ENCODE data around the gene CCT8.
"Not testable (repeated sequence)": the region's sequence is repeated elsewhere in the genome, so short reads cannot be mapped to it uniquely, and the experiment has no call there.

The CCT8 gene

DNA sequence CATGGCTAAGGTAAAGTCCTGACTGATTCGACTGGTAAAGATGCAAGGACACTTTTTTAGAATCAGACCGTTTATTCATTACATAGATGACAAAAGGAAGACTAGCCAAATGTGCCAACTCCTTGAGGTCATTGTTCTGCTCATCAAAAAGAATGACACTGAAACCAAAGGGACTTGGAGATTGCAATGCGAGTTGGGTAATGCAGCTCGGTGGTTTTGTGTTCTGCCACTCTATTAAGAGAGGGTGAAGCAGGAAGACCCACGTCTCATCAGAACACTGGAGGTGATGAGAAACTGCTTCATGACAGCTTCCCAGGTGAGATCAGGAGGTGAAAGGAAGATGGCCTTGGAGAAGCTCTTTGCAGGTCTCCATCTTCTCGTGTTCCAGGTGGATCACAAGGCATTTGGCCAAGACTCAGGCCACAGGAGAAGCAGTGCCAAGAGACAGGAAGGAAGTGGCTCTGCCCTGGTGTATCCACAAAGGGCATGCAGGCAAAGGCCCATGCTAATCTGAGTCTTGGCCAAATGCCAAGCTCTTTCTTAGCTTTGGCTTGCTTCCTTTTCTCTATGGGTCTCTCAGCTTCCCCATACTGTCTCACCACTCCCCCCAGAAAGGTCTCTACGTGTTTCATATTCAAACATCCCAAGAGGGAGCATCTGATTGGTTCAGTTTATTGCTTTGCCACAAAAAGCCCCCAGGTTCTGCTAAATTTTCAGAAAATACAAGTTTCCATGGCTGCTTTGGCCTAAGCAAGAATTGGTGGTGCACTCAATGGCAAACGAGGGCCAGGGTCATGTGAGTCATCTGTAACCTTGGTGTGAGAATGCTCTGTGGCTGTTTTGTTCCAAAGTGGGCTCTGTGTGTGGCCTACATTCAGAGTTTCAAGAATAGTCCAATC is 5.7 kb upstream of the CCT8 start:
- no peak for DNase-seq (ENCODE audit: low spot score)

DNA sequence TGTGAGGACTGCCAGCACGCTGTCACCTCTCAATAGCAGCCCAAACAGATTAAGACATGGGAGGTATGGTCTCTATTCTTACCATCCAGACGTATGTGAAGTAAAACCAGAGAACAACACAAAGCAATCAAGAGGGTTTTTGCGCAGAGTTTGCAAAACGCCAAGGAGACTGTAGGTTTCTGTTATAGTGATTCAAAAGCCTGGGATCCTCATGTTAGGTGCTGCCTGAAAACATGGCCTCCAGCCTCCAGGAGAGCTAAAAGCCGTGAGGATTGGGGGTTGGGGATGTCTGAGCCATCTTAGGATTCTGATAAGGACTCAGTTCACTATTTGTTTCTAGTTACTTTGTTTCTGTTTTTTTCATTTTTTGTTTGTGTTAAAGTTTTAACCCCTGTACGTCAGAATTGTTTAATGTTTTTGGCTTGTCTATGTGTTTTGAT is 4.2 kb upstream of the CCT8 start:
- DNase-seq (ENCODE audit: low spot score), result no peak

DNA sequence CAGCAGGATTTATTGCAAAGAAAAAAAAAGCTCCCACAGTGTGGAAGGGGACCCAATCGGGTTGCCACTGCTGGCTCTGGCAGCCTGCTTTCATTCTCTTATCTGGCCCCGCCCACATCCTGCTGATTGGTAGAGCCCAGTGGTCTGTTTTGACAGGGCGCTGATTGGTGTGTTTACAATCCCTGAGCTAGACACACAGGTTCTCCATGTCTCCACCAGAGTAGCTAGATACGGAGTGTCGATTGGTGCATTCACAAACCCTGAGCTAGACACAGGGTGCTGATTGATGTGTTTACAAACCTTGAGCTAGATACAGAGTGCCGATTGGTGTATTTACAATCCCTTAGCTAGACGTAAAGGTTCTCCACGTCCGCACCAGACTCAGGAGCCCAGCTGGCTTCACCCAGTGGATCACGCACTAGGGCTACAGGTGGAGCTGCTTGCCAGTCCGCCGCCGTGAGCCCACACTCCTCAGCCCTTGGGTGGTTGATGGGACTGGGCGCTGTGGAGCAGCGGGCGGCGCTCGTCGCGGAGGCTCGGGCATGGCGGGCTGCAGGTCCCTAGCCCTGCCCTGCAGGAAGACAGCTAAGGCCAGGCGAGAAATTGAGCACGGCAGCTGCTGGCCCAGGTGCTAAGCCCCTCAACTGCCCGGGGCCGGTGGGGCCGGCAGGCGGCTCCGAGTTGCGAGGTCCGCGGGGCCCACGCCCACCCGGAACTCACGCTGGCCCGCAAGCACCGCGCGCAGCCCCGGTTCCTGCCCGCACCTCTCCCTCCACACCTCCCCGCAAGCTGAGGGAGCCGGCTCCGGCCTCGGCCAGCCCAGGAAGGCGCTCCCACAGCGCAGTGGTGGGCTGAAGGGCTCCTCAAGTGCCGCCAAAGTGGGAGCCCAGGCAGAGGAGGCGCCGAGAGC is 3.5 kb upstream of the CCT8 start:
- DNase-seq (ENCODE audit: low spot score), result not testable (repeated sequence)

DNA sequence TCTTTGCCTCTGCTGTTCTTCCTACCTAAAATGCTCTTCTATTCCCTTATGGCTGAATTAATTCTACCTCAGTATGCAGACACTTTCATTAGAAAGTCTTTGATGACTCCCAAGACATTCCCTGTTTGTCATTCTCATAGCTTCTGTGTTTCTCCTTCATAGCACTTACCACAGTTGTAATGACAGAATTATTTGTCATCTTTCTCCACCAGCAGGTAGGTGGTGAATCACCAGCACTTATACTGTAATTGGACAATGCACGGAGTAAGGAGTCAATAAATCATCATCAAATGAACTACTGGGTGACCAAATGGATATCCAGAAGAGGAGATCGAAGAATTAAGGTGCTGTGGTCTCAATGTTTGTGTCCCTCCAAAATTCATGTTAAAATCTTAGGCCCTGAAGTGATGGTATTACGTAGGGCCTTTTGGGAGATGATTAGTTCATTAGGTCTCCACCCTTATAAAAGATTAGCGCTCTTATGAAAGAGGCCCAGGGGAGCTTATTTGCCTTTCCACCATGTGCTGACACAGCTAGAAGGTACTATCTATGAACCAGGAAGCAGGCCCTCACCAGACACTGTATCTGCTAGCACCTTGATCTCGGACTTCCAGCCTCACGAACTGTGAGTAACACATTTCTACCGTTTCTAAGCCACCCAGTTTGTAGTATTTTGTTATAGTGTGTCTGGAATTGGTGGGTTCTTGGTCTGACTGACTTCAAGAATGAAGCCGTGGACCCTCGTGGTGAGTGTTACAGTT is 2.4 kb upstream of the CCT8 start:
- DNase-seq (ENCODE audit: low spot score), result no peak

DNA sequence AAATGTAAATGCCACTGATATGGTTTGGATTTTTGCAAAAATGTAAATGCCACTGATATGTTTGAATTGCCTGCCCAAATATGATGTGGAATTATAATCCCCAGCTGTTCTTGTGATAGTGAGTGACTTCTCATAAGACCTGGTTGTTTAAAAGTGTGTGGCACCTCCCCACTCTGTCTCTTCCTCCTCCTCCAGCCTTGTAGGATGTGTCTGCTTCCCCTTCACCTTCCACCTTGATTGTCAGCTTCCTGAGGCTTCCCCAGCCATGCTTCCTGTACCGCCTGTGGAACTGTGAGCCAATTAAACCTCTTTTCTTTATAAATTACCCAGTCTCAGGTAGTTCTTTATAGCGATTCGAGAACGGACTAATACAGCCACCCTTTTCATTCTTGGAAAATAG is 1.3 kb upstream of the CCT8 start:
- DNase-seq (ENCODE audit: low spot score), result no peak

DNA sequence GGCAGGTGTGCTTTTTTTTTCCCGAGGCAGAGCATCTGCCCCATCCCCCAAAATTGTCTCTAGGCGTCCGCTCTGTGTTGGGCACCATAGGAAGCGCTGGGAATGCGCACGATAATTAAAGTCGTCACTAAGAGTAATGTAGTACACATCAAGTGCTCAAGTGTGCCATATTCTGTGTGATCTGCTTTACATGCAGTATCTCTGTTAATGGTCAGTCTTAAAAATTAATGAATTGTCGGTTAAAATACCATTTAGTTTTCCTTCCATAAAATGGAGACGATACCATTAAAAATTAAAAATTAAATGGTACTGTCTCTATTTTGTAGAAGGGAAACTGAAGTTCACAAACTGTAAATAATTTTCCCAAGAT is 544 bp upstream of the CCT8 start:
- DNase-seq (ENCODE audit: low spot score), result no peak

DNA sequence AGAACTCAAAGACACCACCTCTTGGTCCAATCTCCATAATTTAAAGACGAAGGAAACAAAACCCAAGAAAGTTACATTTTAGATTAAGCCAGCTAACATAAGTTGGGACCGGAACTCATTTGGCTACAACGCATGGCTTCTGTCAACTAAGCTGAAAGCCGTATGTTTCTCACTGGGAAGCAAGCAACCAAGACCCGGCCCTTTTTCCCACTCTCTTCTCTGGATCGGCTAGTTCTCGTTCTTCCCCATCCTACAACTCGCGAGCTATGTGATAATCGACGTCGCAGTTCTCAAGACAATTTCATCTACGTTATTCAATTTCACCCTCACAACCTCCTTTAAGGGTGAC is 601 bp downstream of the CCT8 start:
- no peak for DNase-seq (ENCODE audit: low spot score)

DNA sequence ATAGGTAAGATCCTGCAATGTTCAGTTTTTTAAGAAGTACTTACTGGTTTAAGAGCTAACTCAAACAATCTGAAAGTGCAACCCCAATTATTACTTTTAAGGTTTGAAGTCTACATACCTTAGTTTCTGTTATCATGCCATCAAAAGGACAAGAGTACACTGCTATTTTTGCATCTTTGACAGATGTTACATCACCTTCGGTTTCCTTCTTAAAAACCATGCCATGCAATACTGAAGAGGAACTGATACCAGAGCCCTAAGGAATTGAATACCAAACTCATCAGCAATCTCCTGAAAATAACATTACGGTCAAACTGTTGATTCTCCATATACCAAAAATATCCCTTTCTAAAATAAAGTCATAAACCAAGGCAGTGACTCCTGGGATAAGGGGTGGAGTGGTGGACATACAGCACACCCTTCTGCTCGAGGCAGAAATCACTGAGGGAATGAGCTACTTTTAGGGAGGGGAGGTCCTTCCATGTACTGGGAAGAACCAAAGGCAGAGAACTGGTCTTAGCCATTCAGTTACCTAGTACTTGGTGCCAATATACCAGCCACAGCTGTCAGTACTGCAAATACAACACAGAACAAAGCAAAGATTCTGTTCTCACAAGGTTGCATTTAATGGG is 8.5 kb downstream of the CCT8 start:
- DNase-seq (ENCODE audit: low spot score), result peak; percentile 27

DNA sequence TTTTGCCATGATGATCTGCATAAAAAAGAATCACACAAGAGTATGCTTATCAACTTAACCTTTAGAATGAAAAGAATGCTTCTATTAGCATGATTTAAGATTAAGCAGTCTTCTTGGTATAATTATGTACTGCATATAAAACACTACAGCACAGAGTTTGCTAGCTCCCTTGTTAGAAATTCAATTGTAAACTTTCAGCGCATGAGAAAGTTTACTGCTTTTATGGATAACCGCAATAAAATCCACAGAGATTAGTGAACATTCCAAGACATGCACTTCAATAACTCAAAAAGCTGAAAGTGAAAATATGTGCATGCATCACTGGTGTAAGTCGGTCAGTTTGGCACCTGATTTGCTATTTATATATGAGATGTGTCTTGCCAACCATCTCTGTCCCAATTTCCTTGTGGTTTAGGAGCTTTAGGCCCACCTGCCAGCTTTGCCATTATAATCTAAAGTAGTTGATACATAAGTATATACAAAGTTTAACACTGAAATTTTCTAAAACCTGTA is 16.9 kb downstream of the CCT8 start:
- DNase-seq (ENCODE audit: low spot score), result no peak

DNA sequence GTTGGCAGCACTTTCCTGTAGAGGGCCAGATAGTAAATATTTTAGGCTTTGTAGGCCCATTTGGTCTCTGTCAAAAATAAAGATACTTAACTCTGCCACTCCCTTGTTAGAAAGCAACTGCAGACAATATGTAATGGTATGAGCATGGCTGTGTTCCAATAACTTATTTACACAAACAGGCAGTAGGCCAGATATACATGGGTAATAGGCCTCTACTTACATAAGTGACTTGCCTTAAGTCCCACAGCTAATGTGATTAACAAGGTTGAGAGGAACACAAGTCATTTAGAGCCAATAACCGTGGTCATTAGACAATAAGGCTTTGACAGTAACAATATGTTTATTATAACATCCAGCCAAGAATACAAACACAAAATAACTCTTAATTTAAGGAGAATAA is 17.4 kb downstream of the CCT8 start:
- no peak for DNase-seq (ENCODE audit: low spot score)

DNA sequence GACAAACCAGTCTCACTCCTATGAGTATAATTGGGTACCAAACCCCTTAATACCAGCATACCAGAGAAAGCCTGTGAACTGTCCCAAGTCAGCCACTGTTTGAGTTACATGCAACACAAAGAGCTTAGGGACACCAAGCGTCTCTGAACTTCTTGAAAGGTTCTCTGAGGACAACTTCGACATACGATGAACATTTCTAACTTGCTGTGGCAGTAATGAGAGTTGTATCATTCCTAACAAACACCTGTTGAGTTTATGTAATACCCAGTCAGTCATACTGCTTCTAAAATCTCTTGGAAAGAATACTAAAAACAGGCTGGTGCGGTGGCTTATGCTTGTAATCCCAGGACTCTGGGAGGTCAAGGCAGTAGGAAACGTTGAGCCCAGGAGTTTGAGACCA is 18.4 kb downstream of the CCT8 start:
- no peak for DNase-seq (ENCODE audit: low spot score)

DNA sequence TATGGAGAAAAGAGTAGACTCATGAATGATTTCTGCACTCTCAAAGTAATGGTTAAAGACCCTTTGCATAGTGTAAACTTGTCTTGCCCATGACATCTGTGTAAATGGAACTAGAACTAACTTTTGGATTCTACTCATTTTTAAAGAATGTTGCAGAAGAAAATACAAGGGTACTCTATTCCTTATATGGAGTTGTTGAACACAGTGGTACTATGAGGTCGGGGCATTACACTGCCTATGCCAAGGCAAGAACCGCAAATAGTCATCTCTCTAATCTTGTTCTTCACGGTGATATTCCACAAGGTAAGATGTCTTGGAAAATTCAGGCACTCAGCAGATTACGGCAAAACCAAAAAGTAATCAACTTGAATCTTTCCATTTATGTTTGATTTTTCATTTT is 19.8 kb downstream of the CCT8 start:
- DNase-seq (ENCODE audit: low spot score), result no peak

DNA sequence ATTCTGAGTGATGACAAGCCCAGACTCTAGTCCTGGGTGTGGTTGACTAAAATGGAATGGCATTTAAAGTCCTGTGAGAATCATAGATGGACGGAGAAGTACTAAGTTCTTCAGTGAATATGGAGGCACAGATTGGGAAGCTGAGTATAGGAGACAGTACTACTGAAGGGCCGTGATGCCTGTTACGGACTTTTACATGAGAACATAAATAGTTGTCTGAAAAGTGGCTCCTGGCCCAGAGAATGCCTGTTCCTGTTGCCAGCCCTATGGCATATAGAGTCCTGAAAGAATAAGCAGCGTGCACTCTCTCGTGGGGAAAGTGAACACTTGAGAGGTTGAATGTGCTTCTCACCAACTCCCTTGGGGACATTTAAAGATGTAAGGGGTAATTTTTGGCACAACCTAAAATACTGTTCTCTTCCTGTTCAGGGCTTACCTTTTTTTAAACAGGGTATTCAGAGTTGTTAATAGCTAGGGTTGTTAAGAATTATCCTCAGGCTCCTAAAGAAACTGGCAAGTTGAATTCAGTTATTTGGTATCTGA is 20.4 kb downstream of the CCT8 start:
- DNase-seq (ENCODE audit: low spot score), result peak; percentile 14

DNA sequence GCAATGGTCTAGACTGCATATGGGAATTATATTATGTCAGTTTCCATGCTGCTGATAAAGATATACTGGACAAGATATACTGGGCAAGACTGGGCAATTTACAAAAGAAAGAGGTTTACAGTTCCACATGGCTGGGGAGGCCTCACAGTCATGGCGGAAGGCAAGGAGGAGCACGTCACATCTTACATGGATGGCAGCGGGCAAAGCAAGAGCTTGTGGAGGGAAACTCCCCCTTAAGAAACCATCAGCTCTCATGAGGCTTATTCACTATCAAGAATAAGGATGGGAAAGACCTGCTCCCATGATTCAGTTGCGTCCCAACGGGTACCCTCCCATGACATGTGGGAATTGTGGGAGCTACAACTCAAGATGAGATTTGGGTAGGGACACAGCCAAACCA is 21.2 kb downstream of the CCT8 start:
- no peak for DNase-seq (ENCODE audit: low spot score)

DNA sequence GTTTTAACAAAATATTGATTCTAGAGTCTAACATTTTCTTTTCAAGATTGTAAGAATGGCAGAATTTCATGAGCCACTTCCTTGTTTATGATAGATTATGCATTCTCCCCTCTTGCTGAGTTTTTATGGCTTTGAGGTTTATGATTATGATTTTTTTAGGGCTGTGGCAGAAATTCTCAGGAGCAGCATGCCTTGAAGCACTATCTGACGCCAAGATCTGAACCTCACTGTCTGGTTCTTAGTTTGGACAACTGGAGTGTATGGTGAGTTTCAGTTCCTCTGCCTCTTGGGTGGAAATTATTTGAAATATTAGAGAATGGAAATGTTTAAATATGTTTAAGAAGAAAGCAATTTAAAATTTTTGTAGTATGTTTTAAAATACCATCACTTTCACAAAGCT is 38.8 kb downstream of the CCT8 start:
- DNase-seq (ENCODE audit: low spot score), result no peak

DNA sequence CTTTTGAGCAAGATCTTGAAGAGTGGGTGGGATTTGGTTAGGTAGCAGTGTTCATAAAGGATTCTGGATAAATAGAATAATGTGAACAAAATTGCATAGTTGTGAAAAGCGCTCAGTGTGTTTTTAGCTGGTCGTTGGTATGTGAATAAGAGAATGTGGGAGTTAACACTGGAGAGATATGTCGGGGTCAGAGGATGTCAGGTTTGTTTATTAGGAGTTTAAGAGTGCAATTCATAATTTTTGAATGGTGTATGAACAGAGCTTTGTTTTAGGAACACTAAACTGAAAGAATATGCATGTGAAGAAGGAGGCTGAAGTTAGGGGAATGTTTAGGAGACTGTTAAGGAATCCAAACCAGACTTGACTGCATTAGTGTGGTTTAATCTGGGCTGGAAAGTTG is 39.6 kb downstream of the CCT8 start:
- DNase-seq (ENCODE audit: low spot score), result no peak

DNA sequence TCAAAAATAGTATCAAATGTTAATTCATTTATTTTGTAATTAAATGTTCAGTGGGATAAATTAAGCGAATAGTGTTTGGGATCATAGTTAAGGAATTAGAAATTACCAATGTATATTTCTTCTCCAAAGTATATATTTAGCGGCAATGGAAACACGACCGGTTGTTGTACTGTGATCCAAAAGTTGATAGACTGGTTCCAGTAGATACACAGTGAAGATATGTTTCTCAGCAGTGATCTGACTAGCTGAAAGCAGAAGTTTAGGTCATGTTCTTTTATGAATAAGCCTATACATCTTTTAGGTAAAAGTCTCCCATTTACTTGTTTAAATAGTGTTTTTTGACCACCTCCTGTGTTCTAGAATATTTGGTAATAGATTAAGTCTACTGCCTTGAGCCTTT is 40.1 kb downstream of the CCT8 start:
- DNase-seq (ENCODE audit: low spot score), result no peak

DNA sequence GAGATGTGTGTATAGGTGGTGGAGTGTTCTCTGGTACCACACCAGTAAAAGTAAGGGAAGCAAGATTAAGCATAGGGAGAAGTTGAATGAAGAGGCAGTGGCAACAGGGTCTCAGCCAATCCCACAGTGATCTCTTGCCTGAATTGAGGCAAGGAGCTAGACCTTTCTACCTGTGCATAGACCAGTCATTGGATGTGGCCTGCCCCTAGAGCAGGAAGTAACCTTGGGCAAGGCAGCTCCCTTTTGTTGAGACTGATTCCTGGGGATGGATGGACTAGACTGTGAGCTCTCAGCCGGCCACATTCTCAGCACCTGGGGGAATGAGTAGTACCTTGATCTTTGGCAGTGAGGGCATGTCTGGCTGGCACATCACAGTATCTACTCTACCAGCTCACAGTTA is 42.5 kb downstream of the CCT8 start:
- no peak for DNase-seq (ENCODE audit: low spot score)

DNA sequence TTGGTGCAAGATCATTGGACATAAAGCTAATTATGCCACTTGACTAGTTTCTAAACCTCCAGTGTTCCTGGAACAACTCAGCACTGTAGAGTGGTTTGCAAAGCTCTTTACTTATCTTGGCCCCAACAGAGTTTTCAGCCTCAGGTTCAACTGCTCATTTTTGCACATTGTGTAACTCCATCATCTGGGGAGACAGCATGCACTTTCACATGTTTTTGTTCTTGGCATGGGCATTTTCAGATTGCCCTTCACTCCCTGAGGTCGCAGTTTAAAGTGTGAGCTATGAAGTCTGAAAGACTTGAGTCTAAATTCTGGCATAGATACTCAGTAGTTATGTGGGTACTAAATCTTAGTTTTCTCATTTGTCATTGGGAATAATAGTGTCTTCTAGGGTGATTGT is 43.9 kb downstream of the CCT8 start:
- no peak for DNase-seq (ENCODE audit: low spot score)

DNA sequence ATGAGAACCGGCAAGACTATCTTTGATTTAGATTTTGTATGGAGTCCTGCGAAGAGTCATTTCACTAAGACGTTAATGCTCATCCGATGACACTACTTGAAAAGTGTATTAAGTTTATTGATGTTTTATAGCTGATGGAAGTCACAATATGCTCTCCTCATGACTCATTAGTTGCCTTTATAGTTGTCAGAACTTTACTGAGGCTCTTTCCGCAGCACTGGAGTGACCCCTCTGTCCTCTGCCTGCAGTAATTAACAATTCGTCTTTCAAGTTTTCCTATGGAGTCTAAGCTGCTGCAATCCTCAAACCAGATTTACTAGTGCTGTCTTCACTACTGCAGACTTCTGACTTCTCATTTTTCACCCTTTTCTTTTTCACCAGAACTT is 48.1 kb downstream of the CCT8 start:
- DNase-seq (ENCODE audit: low spot score), result no peak

DNA sequence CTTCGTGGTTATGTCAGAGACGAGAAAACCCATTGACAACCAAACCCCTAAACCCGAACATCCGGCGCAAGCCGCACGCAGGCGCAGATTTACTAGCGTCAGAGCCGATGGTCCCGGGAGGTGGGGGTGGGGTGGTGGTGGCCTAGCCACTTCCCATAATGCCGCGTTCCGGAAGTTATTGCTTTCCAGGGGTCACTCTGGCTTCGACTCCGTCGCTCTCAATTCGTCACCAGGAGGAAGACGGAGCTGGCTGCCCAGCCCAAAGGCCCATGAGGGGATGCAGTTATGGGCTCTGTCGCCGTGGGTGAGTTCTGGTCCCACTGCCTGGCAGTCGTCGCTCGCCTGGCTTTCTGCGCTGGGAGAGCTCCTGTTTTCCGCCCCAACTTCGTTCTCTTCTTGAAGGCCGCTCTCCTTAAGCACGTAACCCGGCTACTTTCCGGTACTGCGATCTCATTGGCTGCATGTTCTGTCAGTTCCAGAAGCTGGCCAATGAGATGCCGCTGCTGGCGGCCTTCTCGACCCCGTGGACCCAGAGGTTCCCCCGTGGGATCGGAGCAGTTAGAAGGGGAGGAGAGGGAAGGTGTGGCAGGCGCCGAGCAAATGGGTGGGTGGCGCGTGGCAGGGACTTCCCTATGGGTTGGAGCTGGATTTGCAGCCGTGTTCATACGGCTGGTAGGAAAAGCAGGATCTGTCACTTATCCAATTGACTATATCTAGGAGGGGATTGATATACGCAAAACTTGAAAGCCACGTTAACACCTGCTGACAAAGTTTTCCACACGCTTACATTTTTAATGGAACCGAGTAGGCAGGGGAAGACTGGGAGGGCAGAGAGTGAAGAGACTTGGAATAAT is 48.7 kb downstream of the CCT8 start, which contains the start of gene USP16:
TSS of gene USP16 (plus strand) at position 195 of the 854 bp plus-strand sequence. CDS start 3,246 bp downstream, outside the sequence.
- peak; percentile 99 for DNase-seq (ENCODE audit: low spot score)

All from germinal center (tissue), 1 donor.